Loucy (cell line): Measurements from ENCODE around the gene RPRD1A.

Experiments used
- CTCF ChIP-seq: fragments of 200-600 bp; sonication (generic); conservative IDR thresholded peaks from 2 replicates; pipeline ENCODE4 v1.5.1; 2014; ENCODE audit warnings: mild to moderate bottlenecking, antibody characterized with exemption, low read length
- EZH2phosphoT487 ChIP-seq: fragments of 200-600 bp; IDR thresholded peaks from 2 replicates; pipeline ENCODE4 v1.6.1; 2018; ENCODE audit warnings: antibody characterized with exemption, mild to moderate bottlenecking, moderate library complexity, borderline replicate concordance

- TF ChIP-seq CTCF: no peak
- TF ChIP-seq EZH2phosphoT487: no peak
Measured at GRCh38 chr18:36058674-36059073, 8.7 kb downstream of the RPRD1A start.
